ENCODE results near the gene MAP4K3.

MAP4K3 gene

GRCh38 chr2:39468579-39469451, 31.7 kb upstream of the MAP4K3 start:
- Histone ChIP-seq H3K27me3 (ENCODE audit: low read depth) (no peaks in the 10 kb centered on the region), H3K36me3 (replicated peaks) (no peaks in the 10 kb centered on the region), H3K4me3 (no peak overlapping the region), H3K4me1 (peaks cover 3% of the 10 kb centered on the region; the same call in 1 of the 2 replicates), H3K9me3 (no peaks in the 10 kb centered on the region)
- DNase-seq (ENCODE audit: low spot score in 2 of 2): no peak
- in situ Hi-C loops (cut with MboI; ENCODE audit: low sequenced_read_pairs): no loop called here

DNA sequence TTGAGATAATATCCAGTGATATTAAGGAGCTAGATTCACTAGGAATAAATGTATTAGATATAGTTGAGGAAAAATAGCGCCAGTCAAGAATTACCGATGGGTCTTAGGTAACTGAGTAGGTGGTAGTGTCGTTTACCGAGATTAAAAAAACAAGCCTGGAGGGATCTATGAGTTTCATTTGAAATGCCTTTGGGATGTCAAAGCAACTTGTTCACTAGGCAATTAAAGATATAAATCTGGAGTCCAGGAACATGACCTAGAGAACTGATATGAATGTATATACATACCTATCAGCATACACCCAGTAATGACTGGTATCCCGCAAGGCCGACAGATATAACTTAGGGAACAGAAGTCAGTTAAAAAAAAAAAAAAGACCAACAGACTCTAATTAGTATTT, 29.2 kb upstream of the MAP4K3 start:
- Histone ChIP-seq H3K36me3 (replicated peaks) (no peaks in the 10 kb centered on the region), H3K9me3 (no peaks in the 10 kb centered on the region), H3K4me3 (no peak overlapping the region), H3K4me1 (peaks cover 3% of the 10 kb centered on the region; the same call in 1 of the 2 replicates), H3K27me3 (ENCODE audit: low read depth) (no peaks in the 10 kb centered on the region)
- in situ Hi-C loops (cut with MboI; ENCODE audit: low sequenced_read_pairs): no loop called here
- DNase-seq (ENCODE audit: low spot score in 2 of 2): no peak

GRCh38 chr2:39464864-39465263, 27.8 kb upstream of the MAP4K3 start:
- H3K4me1 ChIP-seq: peaks cover 3% of the 10 kb centered on the region; the same call in 1 of the 2 replicates
- no peaks in the 10 kb centered on the region for H3K36me3 ChIP-seq (replicated peaks)
- in situ Hi-C loops (cut with MboI; ENCODE audit: low sequenced_read_pairs): no loop called here
- DNase-seq (ENCODE audit: low spot score in 2 of 2): no peak
- no peak overlapping the region for H3K4me3 ChIP-seq
- H3K27me3 ChIP-seq (ENCODE audit: low read depth): no peaks in the 10 kb centered on the region
- no peaks in the 10 kb centered on the region for H3K9me3 ChIP-seq

DNA sequence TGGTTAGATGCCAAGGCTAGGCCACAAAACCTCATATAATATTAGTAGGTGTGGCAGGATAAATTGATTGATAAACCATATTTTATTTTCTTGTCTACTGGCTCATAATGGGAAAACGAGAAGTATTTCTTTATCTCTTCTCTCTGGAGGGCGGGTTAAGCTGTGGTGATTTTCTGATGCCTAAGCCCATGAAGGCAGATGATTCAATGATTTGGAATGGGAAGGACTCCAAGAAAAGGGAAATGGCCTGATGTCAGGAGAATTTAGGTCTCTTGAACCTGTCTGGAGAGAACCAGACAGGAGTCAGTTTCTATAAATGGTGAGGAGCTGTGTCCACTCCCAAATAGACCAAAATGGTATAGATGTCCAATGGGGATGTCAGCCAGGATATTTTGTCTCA, 18.7 kb upstream of the MAP4K3 start:
- Histone ChIP-seq H3K4me3 (no peak overlapping the region), H3K27me3 (ENCODE audit: low read depth) (no peaks in the 10 kb centered on the region), H3K4me1 (no peaks in the 10 kb centered on the region), H3K36me3 (replicated peaks) (peaks cover 6% of the 10 kb centered on the region), H3K9me3 (no peaks in the 10 kb centered on the region)
- no peak for DNase-seq (ENCODE audit: low spot score in 2 of 2)
- in situ Hi-C loops (cut with MboI; ENCODE audit: low sequenced_read_pairs): no loop called here

GRCh38 chr2:39452396-39452795, 15.3 kb upstream of the MAP4K3 start:
- Histone ChIP-seq H3K27me3 (ENCODE audit: low read depth) (no peaks in the 10 kb centered on the region), H3K9me3 (no peaks in the 10 kb centered on the region), H3K4me3 (no peak overlapping the region), H3K36me3 (replicated peaks) (peaks cover 9% of the 10 kb centered on the region), H3K4me1 (no peaks in the 10 kb centered on the region)
- no peak for DNase-seq (ENCODE audit: low spot score in 2 of 2)
- in situ Hi-C loops (cut with MboI; ENCODE audit: low sequenced_read_pairs): no loop called here

DNA sequence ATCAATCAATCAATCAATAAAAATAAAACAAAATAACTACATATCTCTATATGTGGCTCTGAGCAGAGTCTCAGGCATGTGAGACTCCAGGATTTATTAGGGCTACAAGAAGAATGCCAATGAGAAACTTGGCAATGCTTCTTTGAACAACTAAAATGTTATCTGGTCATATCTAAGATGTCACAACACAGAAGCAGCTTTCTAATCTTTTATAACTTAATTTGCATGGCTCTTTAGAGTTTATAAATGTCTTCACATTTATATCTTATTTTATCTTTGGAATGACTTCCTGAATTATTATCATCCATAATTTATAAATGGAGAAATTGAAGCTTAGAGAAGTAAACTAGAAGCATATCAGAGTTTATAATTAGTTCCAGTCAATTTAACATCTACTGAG, 14.9 kb upstream of the MAP4K3 start:
- no peak for DNase-seq (ENCODE audit: low spot score in 2 of 2)
- no peaks in the 10 kb centered on the region for H3K27me3 ChIP-seq (ENCODE audit: low read depth)
- no peaks in the 10 kb centered on the region for H3K9me3 ChIP-seq
- in situ Hi-C loops (cut with MboI; ENCODE audit: low sequenced_read_pairs): no loop called here
- no peak overlapping the region for H3K4me3 ChIP-seq
- peaks cover 9% of the 10 kb centered on the region for H3K36me3 ChIP-seq (replicated peaks)
- no peaks in the 10 kb centered on the region for H3K4me1 ChIP-seq

- no peak for DNase-seq (ENCODE audit: low spot score in 2 of 2)
- no peaks in the 10 kb centered on the region for H3K4me1 ChIP-seq
- no peaks in the 10 kb centered on the region for H3K27me3 ChIP-seq (ENCODE audit: low read depth)
- peaks cover 12% of the 10 kb centered on the region; the same call in 1 of the 2 replicates for H3K36me3 ChIP-seq (replicated peaks)
- in situ Hi-C loops (cut with MboI; ENCODE audit: low sequenced_read_pairs): no loop called here
- H3K4me3 ChIP-seq: no peak overlapping the region
- peaks cover 3% of the 10 kb centered on the region for H3K9me3 ChIP-seq
Observed at GRCh38 chr2:39448169-39448502, 11.1 kb upstream of the MAP4K3 start.

GRCh38 chr2:39447266-39448168, 10.4 kb upstream of the MAP4K3 start:
- no peaks in the 10 kb centered on the region for H3K27me3 ChIP-seq (ENCODE audit: low read depth)
- no peak overlapping the region for H3K4me3 ChIP-seq
- no peaks in the 10 kb centered on the region for H3K4me1 ChIP-seq
- H3K36me3 ChIP-seq (replicated peaks): peaks cover 12% of the 10 kb centered on the region; the same call in 1 of the 2 replicates
- peaks cover 7% of the 10 kb centered on the region for H3K9me3 ChIP-seq
- DNase-seq (ENCODE audit: low spot score in 2 of 2): no peak
- in situ Hi-C loops (cut with MboI; ENCODE audit: low sequenced_read_pairs): no loop called here

DNA sequence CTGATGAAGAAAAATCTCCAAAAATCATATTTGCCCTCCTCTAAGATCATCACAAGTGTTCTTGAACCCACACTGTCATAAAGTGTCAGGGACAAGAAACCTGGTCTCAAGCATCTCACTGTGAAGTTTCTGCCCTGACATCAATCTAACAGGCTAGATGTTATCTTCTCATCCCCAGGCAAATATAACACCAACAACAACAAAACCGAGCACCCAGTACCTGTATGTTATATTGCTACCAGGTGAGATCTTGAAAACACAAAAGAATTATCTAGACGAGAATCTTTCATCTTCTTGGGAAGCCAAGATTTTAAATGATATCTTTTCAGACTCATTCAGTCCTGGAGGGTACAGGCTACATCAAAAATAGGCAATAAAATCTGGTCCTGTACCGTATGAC, 8.8 kb upstream of the MAP4K3 start:
- H3K36me3 ChIP-seq (replicated peaks): peaks cover 12% of the 10 kb centered on the region; the same call in 1 of the 2 replicates
- in situ Hi-C loops (cut with MboI; ENCODE audit: low sequenced_read_pairs): no loop called here
- peaks cover 10% of the 10 kb centered on the region for H3K9me3 ChIP-seq
- DNase-seq (ENCODE audit: low spot score in 2 of 2): no peak
- no peak overlapping the region for H3K4me3 ChIP-seq
- H3K4me1 ChIP-seq: no peaks in the 10 kb centered on the region
- H3K27me3 ChIP-seq (ENCODE audit: low read depth): no peaks in the 10 kb centered on the region

DNA sequence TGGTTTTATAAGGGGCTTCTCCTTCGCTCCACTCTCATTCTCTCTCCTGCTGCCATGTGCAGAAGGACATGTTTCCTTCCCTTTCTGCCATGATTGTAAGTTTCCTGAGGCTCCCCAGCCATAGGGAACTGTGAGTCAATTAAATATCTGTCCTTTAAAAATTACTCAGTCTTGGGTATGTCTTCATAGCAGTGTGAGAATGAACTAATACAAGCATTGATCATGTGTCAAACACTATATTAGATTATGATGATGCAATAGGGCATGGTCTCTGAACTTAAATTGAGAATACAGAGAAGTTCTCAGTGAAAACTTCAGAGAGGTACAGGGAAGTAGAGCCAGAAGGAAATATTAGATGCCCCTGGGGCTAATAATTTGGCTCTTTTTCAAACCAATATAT, 5.9 kb upstream of the MAP4K3 start:
- peaks cover 12% of the 10 kb centered on the region; the same call in 1 of the 2 replicates for H3K36me3 ChIP-seq (replicated peaks)
- H3K27me3 ChIP-seq (ENCODE audit: low read depth): no peaks in the 10 kb centered on the region
- DNase-seq (ENCODE audit: low spot score in 2 of 2): no peak
- no peak overlapping the region for H3K4me3 ChIP-seq
- in situ Hi-C loops (cut with MboI; ENCODE audit: low sequenced_read_pairs): no loop called here
- H3K4me1 ChIP-seq: peaks cover 17% of the 10 kb centered on the region
- peaks cover 10% of the 10 kb centered on the region for H3K9me3 ChIP-seq

GRCh38 chr2:39437522-39438296, 624 bp upstream of the MAP4K3 start:
- 0 out of 2 replicates have a peak, but pooled peaks cover 3% of the 10 kb centered on the region for H3K9me3 ChIP-seq
- peak; percentile 71 for DNase-seq (ENCODE audit: low spot score in 2 of 2)
- peak overlapping the region; percentile 79 for H3K4me3 ChIP-seq
- no peaks in the 10 kb centered on the region for H3K27me3 ChIP-seq (ENCODE audit: low read depth)
- in situ Hi-C loops (cut with MboI; ENCODE audit: low sequenced_read_pairs): no loop called here
- no peaks in the 10 kb centered on the region for H3K36me3 ChIP-seq (replicated peaks)
- peaks cover 38% of the 10 kb centered on the region for H3K4me1 ChIP-seq

GRCh38 chr2:39435741-39436591, 1.1 kb downstream of the MAP4K3 start:
- in situ Hi-C loops (cut with MboI; ENCODE audit: low sequenced_read_pairs): no loop called here
- peak overlapping the region; percentile 79 for H3K4me3 ChIP-seq
- peaks cover 54% of the 10 kb centered on the region for H3K4me1 ChIP-seq
- no peaks in the 10 kb centered on the region for H3K36me3 ChIP-seq (replicated peaks)
- no peak for DNase-seq (ENCODE audit: low spot score in 2 of 2)
- H3K27me3 ChIP-seq (ENCODE audit: low read depth): no peaks in the 10 kb centered on the region
- H3K9me3 ChIP-seq: no peaks in the 10 kb centered on the region

DNA sequence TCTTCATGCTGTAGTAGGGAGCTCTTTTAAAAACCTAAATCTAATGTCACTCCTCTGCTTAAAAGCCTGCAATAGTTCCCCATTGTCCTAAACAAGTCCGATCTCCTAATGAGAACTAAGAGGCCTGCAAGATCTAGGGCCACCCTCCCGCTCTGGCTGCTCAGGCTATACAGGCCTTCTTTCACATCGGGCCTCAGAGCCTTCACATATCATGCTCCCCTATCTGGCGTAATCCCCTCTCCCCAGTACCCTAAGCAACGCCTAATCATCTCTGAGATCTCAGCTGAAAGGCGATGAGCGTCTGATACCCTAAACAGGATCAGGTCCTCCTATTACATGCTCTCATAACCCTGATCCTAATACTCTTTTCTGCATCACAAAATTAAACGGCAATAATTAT, 1.9 kb downstream of the MAP4K3 start:
- DNase-seq (ENCODE audit: low spot score in 2 of 2): peak in 1 of 2 experiments; percentile 47
- Histone ChIP-seq H3K4me1 (peaks cover 62% of the 10 kb centered on the region), H3K36me3 (replicated peaks) (no peaks in the 10 kb centered on the region), H3K27me3 (ENCODE audit: low read depth) (no peaks in the 10 kb centered on the region), H3K4me3 (peak overlapping the region; percentile 79), H3K9me3 (no peaks in the 10 kb centered on the region)
- in situ Hi-C loops (cut with MboI; ENCODE audit: low sequenced_read_pairs): no loop called here

Data from HAP-1 (cell line).